Measurements from ENCODE around the gene EYS.
"Not testable (repeated sequence)": the region's sequence is repeated elsewhere in the genome, so short reads cannot be mapped to it uniquely, and the experiment has no call there.

Gene EYS

DNA sequence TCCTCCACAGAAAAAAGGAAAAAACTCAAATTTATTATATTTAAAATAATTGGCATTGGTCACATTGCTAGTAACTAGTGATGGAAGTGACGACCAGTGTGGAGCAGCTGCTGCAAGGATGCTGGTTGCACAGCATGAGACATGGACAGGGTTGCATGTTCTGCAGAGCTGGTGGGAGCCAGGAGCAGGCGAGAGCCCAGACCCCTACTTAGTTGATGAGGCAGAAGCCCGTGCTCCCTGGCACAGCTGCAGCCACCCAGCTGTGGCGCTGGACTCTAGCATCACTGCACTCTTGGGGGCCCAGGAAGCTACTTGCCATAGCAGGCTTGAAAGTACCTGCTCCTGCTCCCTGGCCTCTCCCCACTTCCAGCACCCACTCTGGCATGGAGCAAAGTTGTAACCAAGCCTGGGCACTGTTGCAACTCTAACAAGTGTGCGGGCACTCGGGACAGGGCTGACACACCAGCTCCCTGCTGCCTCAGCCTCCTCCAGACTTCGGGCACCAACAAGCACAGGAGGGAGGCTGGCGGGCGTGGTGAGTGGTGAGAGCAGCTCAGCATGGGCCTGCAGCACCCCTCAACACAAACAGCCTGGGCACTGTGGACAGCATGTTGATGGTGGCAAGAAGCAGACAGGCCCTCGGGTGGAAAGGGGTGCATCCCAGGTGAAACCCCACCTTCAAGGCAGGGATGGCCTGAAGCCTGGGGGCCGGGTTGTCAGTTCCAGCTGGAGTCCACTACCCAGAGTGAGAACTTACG lies 69.6 kb downstream of the EYS start:
- DNase-seq: no peak

DNA sequence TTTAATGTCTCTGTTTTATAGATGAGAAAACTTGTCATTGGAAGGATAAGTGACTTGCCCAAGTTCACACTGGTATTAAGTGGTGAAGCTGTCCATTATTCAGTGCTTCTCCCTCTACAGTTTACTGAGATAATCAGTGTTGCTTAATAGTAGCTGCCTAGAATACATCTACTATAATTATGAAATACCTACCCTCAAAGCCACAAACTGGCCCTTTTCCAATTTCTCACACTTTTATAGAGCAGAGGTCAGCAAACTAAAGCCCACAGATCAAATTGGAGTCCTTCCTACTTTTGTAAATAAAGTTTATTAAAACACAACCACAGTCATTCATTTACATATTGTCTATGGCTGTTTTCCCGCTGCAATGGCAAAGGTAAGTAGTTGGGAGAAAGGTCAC lies 73.5 kb downstream of the EYS start:
- DNase-seq: no peak

DNA sequence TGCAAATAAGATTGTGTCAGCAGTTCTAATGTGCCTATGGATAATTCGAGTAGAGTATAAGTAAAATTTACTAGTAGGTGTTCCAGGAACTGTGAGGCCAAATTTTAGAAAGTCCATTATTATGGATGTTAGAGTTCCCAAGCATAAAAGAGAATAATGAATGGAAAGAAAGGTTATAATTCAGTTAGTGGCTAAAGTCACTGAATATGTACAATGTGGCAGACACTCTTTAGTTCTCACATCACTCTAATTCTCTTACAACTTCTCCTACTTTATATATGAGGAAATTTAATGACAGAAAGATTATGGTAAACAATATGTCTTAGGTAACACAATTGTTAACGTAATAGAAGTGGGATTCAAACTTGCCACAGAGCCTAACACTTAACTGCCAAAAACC lies 75.3 kb downstream of the EYS start:
- DNase-seq: no peak

DNA sequence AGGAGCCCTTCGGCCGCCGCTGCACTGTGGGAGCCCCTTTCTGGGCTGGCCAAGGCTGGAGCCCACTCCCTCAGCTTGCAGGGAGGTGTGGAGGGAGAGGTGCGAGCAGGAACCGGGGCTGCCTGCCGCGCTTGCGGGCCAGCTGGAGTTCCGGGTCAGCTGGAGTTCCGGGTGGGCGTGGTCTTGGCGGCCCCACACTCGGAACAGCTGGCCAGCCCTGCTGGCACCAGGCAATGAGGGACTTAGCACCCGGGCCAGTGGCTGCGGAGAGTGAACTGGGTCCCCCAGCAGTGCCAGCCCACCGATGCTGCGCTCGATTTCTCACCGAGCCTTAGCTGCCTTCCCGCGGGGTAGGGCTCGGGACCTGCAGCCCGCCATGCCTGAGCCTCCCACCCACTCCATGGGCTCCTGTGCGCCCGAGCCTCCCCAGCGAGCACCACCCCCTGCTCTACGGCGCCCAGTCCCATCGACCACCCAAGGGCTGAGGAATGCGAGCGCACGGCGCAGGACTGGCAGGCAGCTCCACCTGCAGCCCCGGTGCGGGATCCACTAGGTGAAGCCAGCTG lies 79.5 kb downstream of the EYS start:
- DNase-seq: not testable (repeated sequence)

DNA sequence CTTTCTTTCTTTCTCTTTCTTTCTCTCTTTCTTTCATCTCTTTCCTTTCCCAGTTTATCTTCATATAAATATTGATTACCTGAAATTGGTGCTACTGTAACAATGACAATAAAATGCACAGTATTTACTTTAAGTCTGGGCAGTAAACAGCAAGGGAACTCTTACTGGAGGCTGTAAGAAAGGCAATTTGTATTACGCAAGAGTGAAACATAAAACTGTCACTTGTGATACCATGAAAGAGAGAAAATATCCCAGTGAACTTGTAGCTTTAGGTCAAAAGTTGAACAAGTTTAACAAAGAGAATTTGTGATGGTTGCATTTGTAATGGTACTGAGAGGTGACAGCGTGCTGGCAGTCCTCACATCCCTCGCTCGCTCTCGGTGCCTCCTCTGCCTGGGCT lies 80.0 kb downstream of the EYS start:
- DNase-seq: no peak

DNA sequence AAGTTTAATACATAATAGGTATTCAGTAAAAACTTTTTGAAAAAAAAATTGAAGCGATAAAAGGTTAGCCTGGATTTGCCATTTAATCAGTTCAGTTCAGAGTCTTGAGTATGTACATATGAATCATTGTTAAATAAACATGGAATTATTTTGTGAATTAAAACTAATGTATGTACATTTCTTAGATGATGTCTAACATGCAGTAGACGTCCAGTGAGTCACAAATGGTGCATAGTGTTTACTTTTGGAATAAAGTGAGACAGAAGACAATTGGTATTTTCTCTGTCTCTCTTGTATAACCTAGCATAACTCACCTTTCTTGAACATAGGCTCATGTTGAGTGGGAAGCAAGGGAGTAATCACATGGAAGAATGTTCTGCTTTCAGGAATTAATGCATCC lies 83.5 kb downstream of the EYS start:
- DNase-seq: no peak

DNA sequence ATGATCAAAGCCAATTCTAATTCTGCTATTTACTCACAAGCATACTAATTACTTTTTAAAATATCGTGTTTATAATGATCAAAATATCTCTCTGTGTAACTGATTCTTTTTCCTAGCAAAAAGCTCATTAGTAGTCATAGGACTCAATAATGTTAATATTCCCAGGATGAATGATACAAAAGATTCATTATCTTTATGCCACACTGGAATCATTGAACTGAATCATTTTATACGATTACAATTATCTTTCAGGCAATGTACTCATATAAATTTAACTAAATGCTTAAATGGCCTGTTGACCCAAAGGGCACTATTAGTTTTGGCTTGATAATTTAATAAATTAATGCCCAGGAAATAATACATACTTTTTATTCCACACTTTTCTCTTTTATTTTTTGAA lies 96.3 kb downstream of the EYS start:
- DNase-seq: no peak

DNA sequence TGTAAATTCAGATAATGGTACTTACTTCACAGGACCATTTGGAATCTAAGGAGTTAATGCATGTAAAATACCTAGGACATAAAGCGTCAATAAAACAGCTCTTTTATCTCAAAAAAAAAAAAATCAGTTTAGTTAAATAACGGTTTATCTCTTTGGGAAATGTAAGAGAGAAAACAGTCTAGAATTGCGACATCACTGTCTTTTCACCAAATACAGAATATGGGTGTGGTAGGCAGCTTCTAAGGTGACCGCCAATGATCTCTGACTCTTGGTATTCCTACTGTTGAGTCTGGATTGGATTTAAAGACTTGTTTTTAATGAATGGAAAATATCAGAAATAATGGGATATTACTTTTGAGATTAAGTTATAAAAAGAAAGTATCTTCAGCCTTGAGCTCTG lies 111.5 kb downstream of the EYS start:
- DNase-seq: no peak

DNA sequence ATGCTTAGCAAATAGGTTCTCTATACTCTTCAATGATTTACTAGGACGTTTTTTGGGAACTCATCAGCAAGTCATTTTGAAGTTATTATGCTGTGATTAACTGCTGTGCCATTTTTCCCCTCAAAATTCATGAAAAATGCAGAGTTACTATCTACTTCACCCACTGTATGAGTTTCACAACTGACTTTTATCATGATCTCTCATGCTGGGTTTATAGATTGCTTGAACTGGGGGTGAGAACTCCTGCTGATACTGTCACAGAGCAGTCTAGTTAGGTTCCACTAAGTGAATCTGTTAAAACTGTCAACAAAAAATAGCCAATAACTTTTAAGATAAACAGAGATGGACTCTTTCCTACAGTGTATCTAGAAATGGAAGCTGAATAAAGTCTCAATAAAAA lies 136.7 kb downstream of the EYS start:
- DNase-seq: no peak

DNA sequence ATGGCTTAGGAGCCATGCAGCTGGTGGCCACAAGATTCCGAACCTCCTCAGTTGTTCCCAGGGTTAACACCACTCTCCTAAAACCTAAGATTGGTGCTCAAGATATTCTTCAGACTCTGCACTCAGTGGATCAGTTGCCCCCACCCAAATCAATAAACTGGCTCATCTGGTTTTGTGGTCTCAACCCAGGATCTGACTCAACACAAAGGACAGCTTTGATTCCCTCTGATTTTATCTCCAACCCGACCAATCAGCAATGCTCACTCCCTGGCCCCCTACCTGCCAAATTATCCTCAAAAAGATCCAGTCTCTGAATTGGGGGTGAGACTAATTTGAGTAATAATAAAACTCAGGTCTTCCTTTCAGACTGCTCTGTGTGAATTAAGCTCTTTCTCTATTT lies 137.5 kb downstream of the EYS start:
- no peak for DNase-seq

DNA sequence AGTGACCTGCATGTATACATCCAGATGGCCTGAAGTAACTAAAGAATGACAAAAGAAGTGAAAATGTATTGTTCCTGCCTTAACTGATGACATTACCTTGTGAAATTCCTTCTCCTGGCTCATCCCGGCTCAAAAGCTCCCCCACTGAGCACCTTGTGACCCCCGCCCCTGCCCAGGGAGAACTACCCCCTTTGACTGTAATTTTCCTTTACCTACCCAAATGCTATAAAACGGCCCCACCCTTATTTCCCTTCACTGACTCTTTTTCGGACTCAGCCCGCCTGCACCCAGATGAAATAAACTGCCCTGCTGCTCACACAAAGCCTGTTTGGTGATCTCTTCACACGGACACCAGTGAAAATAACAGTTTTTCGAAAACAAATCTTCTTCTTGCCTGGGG lies 138.0 kb downstream of the EYS start:
- DNase-seq: not testable (repeated sequence)

DNA sequence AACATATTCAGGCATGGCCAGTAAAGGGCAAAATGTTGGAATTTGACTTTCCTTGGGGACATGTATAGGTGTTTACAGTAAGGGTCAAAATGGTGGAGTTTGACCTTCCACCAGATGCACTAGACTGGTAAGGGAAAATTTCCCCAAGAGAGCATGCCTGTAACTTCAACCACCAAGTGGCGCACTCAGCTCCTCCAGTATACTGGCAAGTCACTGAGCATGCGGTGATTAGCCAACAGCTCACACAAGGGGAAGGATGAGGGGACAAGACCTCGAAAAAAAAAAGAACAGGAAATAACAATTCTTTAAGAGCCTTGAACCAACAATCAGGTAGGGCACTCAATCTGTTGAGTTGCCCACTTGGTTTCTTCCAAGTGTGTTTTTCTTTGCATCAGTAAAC lies 140.9 kb downstream of the EYS start:
- DNase-seq: no peak

DNA sequence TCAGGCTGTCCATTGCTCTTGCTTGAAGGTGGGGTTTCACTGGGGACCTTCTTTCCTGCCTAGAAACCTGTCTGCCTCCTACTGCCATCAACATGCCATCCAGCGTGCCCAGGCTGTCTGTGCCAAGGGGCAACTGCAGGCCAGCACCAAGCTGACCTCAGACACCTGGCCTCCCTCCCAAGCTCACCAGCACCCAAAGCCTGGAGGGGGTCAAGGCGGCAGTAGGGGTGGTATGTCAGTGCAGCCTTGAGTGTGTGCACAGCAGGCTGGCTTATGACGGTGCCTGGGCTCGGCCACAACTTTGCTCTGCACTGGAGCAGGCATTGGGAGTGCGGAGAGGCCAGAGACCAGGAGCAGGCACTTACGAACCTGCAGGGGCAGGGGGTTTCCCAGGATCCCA lies 149.0 kb downstream of the EYS start:
- no peak for DNase-seq

DNA sequence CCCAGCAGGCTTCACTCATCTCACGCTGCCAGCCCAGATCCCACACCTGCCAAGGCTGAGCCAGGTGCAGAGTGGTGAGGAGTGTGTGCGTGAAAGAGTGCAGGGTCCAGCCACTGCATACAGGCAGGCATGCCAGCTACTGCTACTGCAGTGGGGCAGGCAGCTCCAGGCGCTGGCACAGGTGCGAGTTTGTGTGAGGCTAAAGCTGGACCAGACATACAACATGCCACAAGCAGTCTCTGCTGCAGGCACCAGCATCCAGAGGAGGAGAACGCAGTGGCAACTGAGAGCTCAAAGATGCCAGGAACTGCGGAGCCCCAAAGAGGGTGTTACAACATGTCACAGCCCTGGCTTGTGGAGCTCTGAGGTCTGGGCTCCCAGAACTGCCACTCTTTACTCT lies 149.8 kb downstream of the EYS start:
- DNase-seq: no peak

DNA sequence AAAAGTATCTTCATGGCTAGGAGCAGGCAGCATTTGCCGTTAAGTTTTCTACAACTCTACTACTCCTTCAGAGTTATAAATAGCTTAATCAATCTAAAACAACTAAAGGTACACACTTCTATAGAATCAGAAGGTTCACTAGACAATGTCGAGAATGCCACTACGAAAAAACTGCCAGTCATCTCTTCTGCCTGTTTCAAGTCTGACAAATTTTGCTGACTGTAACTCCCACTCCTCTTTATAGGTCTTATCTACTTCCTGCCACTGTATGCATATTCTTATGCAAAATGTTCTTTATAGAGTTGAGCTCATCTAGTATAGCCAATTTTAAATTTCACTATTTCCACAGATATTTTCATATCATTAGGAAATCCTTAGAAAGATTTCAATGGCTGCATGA lies 160.1 kb downstream of the EYS start:
- no peak for DNase-seq

DNA sequence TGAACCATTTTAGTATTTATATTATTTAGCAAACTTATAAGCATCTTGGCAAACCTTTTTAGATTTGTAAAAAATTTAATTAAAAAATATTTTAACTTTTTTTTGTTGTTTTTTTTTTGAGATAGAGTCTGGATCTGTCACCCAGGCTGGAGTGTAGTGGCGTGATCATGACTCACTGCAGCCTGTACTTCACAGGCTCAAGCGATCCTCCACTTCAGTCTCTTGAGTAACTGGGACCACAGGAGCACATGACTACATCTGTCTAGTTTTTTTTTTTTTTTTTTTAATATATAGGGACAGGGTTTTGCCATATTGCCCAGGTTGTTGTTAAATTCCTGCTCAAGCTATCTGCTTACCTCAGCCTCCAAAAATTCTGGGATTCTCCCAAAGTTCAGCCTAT lies 161.1 kb downstream of the EYS start:
- DNase-seq: no peak

DNA sequence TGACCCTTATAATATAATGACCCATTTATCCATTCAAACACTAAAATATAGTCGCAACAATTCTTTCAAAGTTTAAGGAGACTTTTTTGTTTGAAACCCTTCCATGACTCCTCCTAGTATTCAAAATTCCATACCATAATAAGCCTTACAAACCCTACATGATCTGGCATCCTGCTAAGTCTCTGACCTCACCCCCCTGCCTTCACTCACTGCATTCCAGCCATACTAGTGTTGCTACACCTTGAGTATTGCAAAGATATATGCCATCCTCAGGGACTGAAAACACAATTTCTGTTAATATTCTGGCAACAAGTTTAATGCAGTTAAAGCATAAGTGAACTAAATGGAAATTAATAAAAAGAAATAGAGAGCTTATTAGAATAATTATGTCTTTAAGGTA lies 168.4 kb downstream of the EYS start:
- no peak for DNase-seq

DNA sequence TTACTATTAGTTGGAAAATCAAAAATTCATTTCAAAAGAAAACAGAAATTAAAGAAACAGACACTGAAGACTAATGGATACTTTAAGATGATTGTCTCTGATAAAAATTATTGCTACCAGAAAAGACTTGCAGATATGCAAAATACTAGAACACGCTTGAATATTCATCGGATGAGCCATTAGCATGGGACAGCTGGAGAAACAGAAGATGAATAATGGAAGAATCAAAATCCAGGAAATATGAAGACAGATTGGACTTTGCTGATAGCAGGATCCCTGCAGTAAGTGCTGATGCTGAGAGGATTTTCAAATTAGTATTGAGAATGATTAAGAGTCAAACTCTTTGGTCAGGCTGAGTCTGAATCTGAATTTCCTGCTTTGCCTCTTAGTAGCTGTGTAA lies 169.4 kb downstream of the EYS start:
- DNase-seq: no peak

DNA sequence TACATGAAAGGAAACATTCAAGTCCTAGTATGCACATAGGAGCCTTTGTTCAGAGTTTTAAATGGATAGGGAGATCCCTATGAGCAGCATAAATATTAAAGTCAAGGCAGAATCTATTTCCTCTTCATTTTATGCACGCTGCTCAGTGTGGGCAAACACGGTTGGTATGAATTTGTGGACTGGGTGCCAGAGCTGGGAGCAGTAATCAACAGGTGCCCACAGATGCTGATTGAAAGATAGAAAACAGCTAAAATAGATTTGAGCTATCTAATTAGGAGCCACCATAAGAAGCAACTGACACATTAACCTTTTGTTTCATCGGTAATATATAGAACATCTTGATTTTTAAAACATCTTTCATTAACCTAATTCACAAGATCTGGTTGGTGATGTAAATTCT lies 175.5 kb downstream of the EYS start:
- DNase-seq: no peak

DNA sequence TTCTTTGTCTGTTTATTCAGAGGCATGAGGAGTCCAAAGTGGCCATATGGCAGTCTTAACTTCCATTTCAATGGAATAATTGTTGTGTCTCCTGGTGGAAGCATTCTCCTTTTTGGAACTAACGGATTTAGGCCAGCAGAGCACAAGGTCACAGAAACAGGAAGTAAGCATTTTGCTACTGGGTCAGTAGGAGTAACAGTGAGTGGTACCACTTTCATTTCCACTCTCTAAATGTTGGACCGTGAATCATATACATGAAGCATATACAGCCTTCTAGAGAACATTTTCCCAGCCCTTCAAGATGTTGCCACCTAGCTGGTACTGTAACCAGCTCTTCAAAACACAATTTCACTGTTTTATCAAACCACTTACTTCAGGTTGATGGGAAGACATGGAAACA lies 182.8 kb downstream of the EYS start:
- DNase-seq: no peak

DNA sequence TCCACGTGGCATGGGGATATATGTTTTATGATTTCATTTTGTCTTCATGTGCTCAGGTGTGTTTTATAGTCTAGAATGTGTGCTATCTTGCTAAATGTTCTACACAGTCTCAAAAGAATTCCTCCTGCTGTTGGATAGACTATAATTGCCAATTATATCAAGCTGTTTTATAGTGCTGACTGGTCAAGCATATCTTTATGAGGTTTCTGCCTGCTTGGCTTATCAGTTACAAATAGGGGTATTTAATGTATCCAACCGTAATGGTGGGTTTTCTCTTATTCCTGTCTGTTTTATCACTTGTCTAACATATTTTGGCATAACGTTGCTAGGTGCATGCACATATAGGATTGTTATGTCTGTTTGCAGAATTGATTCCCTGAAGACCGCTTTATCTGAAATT lies 201.3 kb downstream of the EYS start:
- DNase-seq: no peak

DNA sequence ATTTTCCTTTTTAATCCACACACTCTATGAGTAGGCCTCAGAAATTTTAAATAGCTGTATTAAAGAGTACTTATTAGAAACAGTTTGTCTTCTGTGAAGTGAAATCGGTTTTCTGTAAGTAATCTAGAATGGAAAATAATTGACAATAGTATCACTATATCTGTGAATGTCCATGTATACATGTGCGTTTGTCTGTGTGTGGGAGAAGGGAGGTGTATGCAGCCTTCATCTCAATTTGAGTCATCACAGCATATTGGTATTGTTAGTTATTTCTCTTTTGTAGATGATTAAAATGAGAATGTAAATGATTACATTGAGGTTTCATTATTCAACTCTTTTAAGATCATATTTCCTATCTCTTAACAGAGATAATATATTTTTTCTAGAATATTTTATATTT lies 206.0 kb downstream of the EYS start:
- no peak for DNase-seq

DNA sequence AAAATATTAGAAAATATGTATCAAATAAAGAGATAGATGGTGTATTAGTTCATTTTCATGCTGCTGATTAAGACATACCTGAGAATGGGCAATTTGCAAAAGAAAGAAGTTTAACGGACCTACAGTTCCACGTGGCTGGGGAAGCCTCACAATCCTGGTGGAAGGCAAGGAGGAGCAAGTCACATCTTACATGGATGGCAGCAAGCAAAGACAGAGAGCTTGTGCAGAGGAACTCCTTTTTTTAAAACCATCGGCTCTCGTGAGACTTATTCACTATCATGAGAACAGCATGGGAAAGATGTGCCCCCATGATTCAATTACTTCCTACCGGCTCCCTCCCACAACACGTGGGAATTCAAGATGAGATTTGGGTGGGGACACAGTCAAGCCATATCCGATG lies 223.4 kb downstream of the EYS start:
- DNase-seq: not testable (repeated sequence)

DNA sequence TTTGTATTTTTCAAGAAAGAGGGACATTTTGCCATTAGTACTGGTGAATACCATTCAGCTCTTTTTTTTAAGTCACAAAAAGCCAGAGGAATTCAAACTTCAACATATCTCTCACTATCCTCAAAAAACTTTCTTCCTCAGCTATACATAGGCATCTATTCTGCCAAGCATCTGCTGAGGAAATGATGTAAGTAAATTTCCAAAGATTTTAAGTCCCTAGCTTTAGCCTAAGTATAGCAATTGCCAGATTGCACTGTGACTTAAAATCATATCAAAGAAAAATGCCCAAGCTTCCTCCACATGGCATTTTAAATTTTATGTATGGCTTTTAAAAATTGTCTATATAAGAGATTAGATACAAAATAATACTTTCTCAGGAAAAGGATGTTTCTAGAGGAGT lies 237.4 kb downstream of the EYS start:
- peak in 2 of 58 donors; percentile 2 to 14 for DNase-seq

All from anterior cingulate cortex (tissue), 58 donors.